K562 (cell line): ENCODE measurements around the gene RGS12. TPM values are rescaled to one million over a fixed set of nuclear protein-coding genes. Genes with fewer than 3 reads are reported as not detected.

ENCODE experiments used
- BCL6 ChIP-seq: fragments of 250-450 bp; sonication (Bioruptor Pico); IDR thresholded peaks from 2 replicates; pipeline ENCODE4 v1.4.0; 2020
- CCNT2 ChIP-seq: IDR thresholded peaks from 2 replicates; pipeline ENCODE4 v1.6.1; 2011; ENCODE audit warnings: borderline replicate concordance, low read depth, mild to moderate bottlenecking, moderate library complexity, mixed read lengths, low read length; ENCODE audit not compliant: insufficient read length; ENCODE audit errors: extremely low read depth
- CEBPG ChIP-seq, 3 experiments: fragments of 200-800 bp in 1 of 3; sonication (Bioruptor generic) in 1 of 3; sonication (generic) in 1 of 3; formaldehyde crosslinking in 1 of 3; IDR thresholded peaks in 2 of 3; conservative IDR thresholded peaks in 1 of 3; 2 replicates each; pipeline versions ENCODE4 v1.6.1 to v1.8.0; 2016 to 2022; ENCODE audit warnings: missing compliant biosample characterization in 2 of 3, missing genetic modification characterization in 2 of 3, mild to moderate bottlenecking in 1 of 3, missing genetic modification reagents in 1 of 3
- CTCFL ChIP-seq: IDR thresholded peaks from 2 replicates; pipeline ENCODE4 v1.6.1; 2011; ENCODE audit warnings: borderline replicate concordance, low read depth, mild to moderate bottlenecking, moderate library complexity, low read length; ENCODE audit not compliant: insufficient read depth, poor library complexity, severe bottlenecking
- E2F8 ChIP-seq: fragments of 450-650 bp; IDR thresholded peaks from 2 replicates; pipeline ENCODE4 v1.7.1; 2018; ENCODE audit warnings: mild to moderate bottlenecking, low read depth; ENCODE audit not compliant: partially characterized antibody
- IRF1 ChIP-seq: sonication (generic); formaldehyde crosslinking; IDR thresholded peaks from 2 replicates; pipeline ENCODE4 v1.8.0; 2022; ENCODE audit warnings: missing genetic modification reagents, mild to moderate bottlenecking, borderline replicate concordance
- KDM1A ChIP-seq, 2 experiments: fragments of 450-650 bp; IDR thresholded peaks; 2 replicates each; pipeline ENCODE4 v1.6.1; 2016; ENCODE audit warnings: mild to moderate bottlenecking in 2 of 2
- MCM5 ChIP-seq: fragments of 450-650 bp; IDR thresholded peaks from 2 replicates; pipeline ENCODE4 v1.6.1; 2016; ENCODE audit warnings: low read depth
- MTF1 ChIP-seq: fragments of 250-450 bp; sonication (Bioruptor Pico); IDR thresholded peaks from 2 replicates; pipeline ENCODE4 v1.9.0; 2021; ENCODE audit warnings: moderate library complexity, mild to moderate bottlenecking, inconsistent platforms, borderline replicate concordance
- NR3C1 ChIP-seq: sonication (generic); formaldehyde crosslinking; IDR thresholded peaks from 2 replicates; pipeline ENCODE4 v1.8.1; 2022; ENCODE audit warnings: missing genetic modification reagents
- PATZ1 ChIP-seq: fragments of 250-450 bp; sonication (Bioruptor Pico); IDR thresholded peaks from 2 replicates; pipeline ENCODE4 v1.5.0; 2020; ENCODE audit warnings: mild to moderate bottlenecking, borderline replicate concordance
- POLR2AphosphoS2 ChIP-seq: IDR thresholded peaks from 2 replicates; pipeline ENCODE4 v1.6.1; 2012; ENCODE audit warnings: low read length, improper control_type of control experiment
- TAF7 ChIP-seq: fragments of 450-650 bp; IDR thresholded peaks from 2 replicates; pipeline ENCODE4 v1.6.1; 2016; ENCODE audit warnings: missing genetic modification characterization, missing compliant biosample characterization
- TCF7 ChIP-seq: sonication (generic); IDR thresholded peaks from 2 replicates; pipeline ENCODE4 v1.6.1; 2016; ENCODE audit warnings: antibody characterized with exemption, borderline replicate concordance
- TEAD1 ChIP-seq, 2 experiments: fragments of 450-650 bp in 1 of 2; sonication (generic) in 1 of 2; formaldehyde crosslinking; IDR thresholded peaks; 2 replicates each; pipeline versions ENCODE4 v1.4.0 to v1.8.0; 2020 to 2022; ENCODE audit warnings: mild to moderate bottlenecking in 2 of 2, missing genetic modification reagents in 1 of 2
- THRAP3 ChIP-seq: fragments of 450-650 bp; IDR thresholded peaks from 2 replicates; pipeline ENCODE4 v1.6.1; 2016; ENCODE audit warnings: mild to moderate bottlenecking, inconsistent platforms, borderline replicate concordance
- ZBTB26 ChIP-seq: fragments of 450-650 bp; formaldehyde crosslinking; IDR thresholded peaks from 2 replicates; pipeline ENCODE4 v1.4.0; 2022; ENCODE audit warnings: missing genetic modification characterization
- polyA plus RNA-seq, 8 experiments: library from polyadenylated mRNA; depleted of rRNA in 4 of 8; stranded (reverse) in 5 of 8; unstranded in 3 of 8; fragments of >200 nt; fragmentation: Nextera tagmentation in 2 of 8; fragmentation: Illumina TruSeq in 1 of 8; extraction: Ambion mirVana in 2 of 8; extraction: Trizol in 1 of 8; gene quantifications; 2 replicates each; pipeline versions ENCODE4 v1.2.1 to v1.2.3, GENCODE V29; 2011 to 2014; ENCODE audit warnings: inconsistent platforms in 1 of 8, missing spikeins in 1 of 8
- total RNA-seq, 7 experiments: library from RNA; depleted of rRNA in 6 of 7; stranded (reverse); fragments of >200 nt in 6 of 7; fragmentation: Illumina TruSeq in 2 of 7; extraction: Trizol in 2 of 7; gene quantifications; 2 replicates each; pipeline versions ENCODE4 v1.2.1 to v1.2.3, GENCODE V29; 2011 to 2021; ENCODE audit warnings: low replicate concordance in 1 of 7

The RGS12 gene
- total and polyA plus RNA-seq, 9 of the 15 experiments (the other 6 are each of a cell fraction or from before 2014, with no cell fraction given), result 0.30 to 8.8 (median 5.5) TPM

- TF ChIP-seq PATZ1 (CRISPR knock-in tag) (no peak), NR3C1 (no peak), POLR2AphosphoS2 (no peak), E2F8 (no peak), THRAP3 (no peak), ZBTB26 (no peak), TCF7 (no peak), BCL6 (no peak), IRF1 (CRISPR knock-in tag) (no peak), TEAD1 (CRISPR knock-in tag; IDR thresholded peaks at IDR 0.05) (0 out of 4 replicates have a peak, but pooled peaks have one; percentile 25), CEBPG (CRISPR knock-in tag; IDR thresholded peaks at IDR 0.05) (no peak), CEBPG (tag; conservative IDR thresholded peaks at IDR 0.05 in 1 of 2, IDR thresholded peaks at IDR 0.05 in 1 of 2) (no peak), TAF7 (no peak), MTF1 (CRISPR knock-in tag) (no peak), CTCFL (no peak), CCNT2 (no peak), KDM1A (IDR thresholded peaks at IDR 0.05) (peak; percentile 94 to 96), MCM5 (no peak)
These were observed 13.0 kb downstream of the RGS12 start (continued) for GRCh38 chr4:3305610-3306371.
